Hair follicle dermal papilla cell (primary cell): Measurements from ENCODE around the gene C1orf53. TPM values are rescaled to one million over a fixed set of nuclear protein-coding genes. Genes with fewer than 3 reads are reported as not detected.

Experiments used
- total RNA-seq: library from RNA; depleted of rRNA; stranded (reverse); fragments of >200 nt; gene quantifications from 2 replicates; pipeline ENCODE4 v1.2.3, GENCODE V29; 2012

C1orf53 gene
- total RNA-seq = 4.3 and 4.5 TPM in 2 replicates

GRCh38 chr1:197902454-197903195, at the start of gene C1orf53:
Gene C1orf53 (plus strand): TSS chr1:197902630. CDS start chr1:197902650, 20 bp downstream.

Other genes with a start within 250 kb of the C1orf53 start
- 30.1 and 31.3 TPM in 2 replicates for gene DENND1B, start 127.2 kb upstream of the C1orf53 start, total RNA-seq
- 0.12 TPM in 1 of 2 replicates, not detected in the other for gene LHX9, start 14.7 kb downstream of the C1orf53 start, total RNA-seq